Activated CD4-positive, alpha-beta T cell treated with anti-CD3 and anti-CD28 coated beads, Interleukin-2, amount 50 U/mL, for 1 hour (primary cell): ENCODE results near the gene GRM8.
"Not testable (repeated sequence)": the region's sequence is repeated elsewhere in the genome, so short reads cannot be mapped to it uniquely, and the experiment has no call there.

Experiments used
- DNase-seq: peaks from one replicate; pipeline ENCODE4 v3.0.0-alpha.2; 2020

The GRM8 gene

GRCh38 chr7:126907657-126908056, 345.1 kb downstream of the GRM8 start:
- DNase-seq: not testable (repeated sequence)

GRCh38 chr7:126905255-126905654, 347.5 kb downstream of the GRM8 start:
- not testable (repeated sequence) for DNase-seq

- DNase-seq: not testable (repeated sequence)
Observed at GRCh38 chr7:126901041-126901765, 351.5 kb downstream of the GRM8 start.

GRCh38 chr7:126887980-126888379, 364.8 kb downstream of the GRM8 start:
- not testable (repeated sequence) for DNase-seq

GRCh38 chr7:126887560-126887959, 365.2 kb downstream of the GRM8 start:
- not testable (repeated sequence) for DNase-seq

GRCh38 chr7:126882730-126883129, 370.0 kb downstream of the GRM8 start:
- not testable (repeated sequence) for DNase-seq

GRCh38 chr7:126881908-126882307, 370.8 kb downstream of the GRM8 start:
- not testable (repeated sequence) for DNase-seq

GRCh38 chr7:126881315-126881714, 371.4 kb downstream of the GRM8 start:
- no peak for DNase-seq

- DNase-seq: not testable (repeated sequence)
Observed at GRCh38 chr7:126876536-126876935, 376.2 kb downstream of the GRM8 start.

- no peak for DNase-seq
Observed at GRCh38 chr7:126856691-126857291, 395.9 kb downstream of the GRM8 start.

- no peak for DNase-seq
Observed at GRCh38 chr7:126845331-126845730, 407.4 kb downstream of the GRM8 start.

GRCh38 chr7:126843883-126844282, 408.9 kb downstream of the GRM8 start:
- no peak for DNase-seq

GRCh38 chr7:126843336-126843735, 409.4 kb downstream of the GRM8 start:
- DNase-seq: no peak

GRCh38 chr7:126842451-126842850, 410.3 kb downstream of the GRM8 start:
- DNase-seq: no peak

GRCh38 chr7:126840869-126841268, 411.9 kb downstream of the GRM8 start:
- DNase-seq: no peak

GRCh38 chr7:126839624-126840023, 413.1 kb downstream of the GRM8 start:
- no peak for DNase-seq

GRCh38 chr7:126838194-126838593, 414.5 kb downstream of the GRM8 start:
- DNase-seq: no peak

GRCh38 chr7:126831241-126831640, 421.5 kb downstream of the GRM8 start:
- not testable (repeated sequence) for DNase-seq

- no peak for DNase-seq
Observed at GRCh38 chr7:126820925-126821324, 431.8 kb downstream of the GRM8 start.

GRCh38 chr7:126819197-126819484, 433.6 kb downstream of the GRM8 start:
- no peak for DNase-seq

- DNase-seq: no peak
Observed at GRCh38 chr7:126818393-126819196, 434.1 kb downstream of the GRM8 start.

- no peak for DNase-seq
Observed at GRCh38 chr7:126809188-126809587, 443.6 kb downstream of the GRM8 start.

- DNase-seq: no peak
Observed at GRCh38 chr7:126806614-126807013, 446.1 kb downstream of the GRM8 start.

- DNase-seq: no peak
Observed at GRCh38 chr7:126805351-126805750, 447.4 kb downstream of the GRM8 start.
